ENCODE results near the gene MCOLN3.

MCOLN3 gene

DNA sequence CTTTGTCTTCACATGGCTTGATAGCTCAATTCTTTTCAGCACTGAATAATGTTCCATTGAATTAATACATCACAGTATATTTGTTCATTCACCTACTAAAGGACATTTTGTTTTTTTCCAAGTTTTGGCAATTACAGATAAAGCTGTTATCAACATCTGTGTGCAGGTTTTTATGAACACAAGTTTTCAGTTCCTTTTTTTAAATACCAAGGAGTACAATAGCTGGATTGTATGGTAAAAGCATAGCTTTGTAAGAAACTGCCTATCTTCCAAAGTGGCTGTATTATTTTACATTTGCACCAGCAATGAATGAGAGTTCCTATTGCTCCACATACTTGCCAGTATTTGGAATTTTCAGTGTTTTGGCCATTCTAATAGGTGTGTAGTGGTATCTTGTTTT lies 46.6 kb downstream of the MCOLN3 start:
- no peak overlapping the region for H3K4me3 ChIP-seq (ENCODE audit: low read depth, low read length)
- DNase-seq (ENCODE audit: low read depth) = no peak
- no peak for TF ChIP-seq POLR2A (IDR thresholded peaks at IDR 0.05; ENCODE audit: extremely low read depth, insufficient read length)
- TF ChIP-seq, protein P1, sequence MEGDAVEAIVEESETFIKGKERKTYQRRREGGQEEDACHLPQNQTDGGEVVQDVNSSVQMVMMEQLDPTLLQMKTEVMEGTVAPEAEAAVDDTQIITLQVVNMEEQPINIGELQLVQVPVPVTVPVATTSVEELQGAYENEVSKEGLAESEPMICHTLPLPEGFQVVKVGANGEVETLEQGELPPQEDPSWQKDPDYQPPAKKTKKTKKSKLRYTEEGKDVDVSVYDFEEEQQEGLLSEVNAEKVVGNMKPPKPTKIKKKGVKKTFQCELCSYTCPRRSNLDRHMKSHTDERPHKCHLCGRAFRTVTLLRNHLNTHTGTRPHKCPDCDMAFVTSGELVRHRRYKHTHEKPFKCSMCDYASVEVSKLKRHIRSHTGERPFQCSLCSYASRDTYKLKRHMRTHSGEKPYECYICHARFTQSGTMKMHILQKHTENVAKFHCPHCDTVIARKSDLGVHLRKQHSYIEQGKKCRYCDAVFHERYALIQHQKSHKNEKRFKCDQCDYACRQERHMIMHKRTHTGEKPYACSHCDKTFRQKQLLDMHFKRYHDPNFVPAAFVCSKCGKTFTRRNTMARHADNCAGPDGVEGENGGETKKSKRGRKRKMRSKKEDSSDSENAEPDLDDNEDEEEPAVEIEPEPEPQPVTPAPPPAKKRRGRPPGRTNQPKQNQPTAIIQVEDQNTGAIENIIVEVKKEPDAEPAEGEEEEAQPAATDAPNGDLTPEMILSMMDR (IDR thresholded peaks at IDR 0.05; ENCODE audit: low read depth, low read length) = no peak

DNA sequence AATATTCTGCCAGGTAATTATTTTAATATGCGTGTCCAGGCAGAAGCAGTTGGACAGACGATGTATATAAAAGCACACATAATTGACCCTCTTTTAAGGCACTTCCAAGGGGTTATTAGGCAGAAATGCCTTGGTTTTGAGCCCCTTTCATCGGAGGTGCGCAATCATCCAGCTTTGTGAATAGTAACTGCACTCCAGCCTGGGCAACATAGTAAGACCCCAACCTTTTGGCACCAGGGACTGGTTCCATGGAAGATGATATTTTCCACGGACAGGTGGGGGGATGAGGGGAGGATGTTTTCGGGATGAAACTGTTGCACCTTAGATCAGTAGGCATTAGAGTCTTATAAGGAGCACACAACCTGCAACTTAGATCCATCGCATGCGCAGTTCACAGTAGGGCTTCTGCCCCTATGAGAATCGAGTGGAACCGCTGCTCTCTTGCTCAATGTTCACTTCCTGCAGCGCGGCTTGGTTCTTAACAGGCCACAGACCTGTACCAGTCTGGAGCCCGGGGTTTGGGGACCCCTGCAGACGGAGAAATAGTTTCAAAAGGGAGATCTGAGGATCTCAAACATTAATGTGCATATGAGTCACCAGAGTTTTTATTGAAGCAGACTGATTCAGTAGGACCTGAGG lies 49.5 kb downstream of the MCOLN3 start:
- peak; percentile 70 for DNase-seq (ENCODE audit: low read depth)
- TF ChIP-seq, protein P1 (IDR thresholded peaks at IDR 0.05; ENCODE audit: low read depth, low read length) = no peak
- TF ChIP-seq, protein P2, sequence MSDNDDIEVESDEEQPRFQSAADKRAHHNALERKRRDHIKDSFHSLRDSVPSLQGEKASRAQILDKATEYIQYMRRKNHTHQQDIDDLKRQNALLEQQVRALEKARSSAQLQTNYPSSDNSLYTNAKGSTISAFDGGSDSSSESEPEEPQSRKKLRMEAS (IDR thresholded peaks at IDR 0.05; ENCODE audit: low read depth, low read length) = no peak
- TF ChIP-seq MYC (IDR thresholded peaks at IDR 0.05; ENCODE audit: low read depth, low read length) (no peak), POLR2A (IDR thresholded peaks at IDR 0.05; ENCODE audit: extremely low read depth, insufficient read length) (no peak)
- no peak overlapping the region for H3K4me3 ChIP-seq (ENCODE audit: low read depth, low read length)

DNA sequence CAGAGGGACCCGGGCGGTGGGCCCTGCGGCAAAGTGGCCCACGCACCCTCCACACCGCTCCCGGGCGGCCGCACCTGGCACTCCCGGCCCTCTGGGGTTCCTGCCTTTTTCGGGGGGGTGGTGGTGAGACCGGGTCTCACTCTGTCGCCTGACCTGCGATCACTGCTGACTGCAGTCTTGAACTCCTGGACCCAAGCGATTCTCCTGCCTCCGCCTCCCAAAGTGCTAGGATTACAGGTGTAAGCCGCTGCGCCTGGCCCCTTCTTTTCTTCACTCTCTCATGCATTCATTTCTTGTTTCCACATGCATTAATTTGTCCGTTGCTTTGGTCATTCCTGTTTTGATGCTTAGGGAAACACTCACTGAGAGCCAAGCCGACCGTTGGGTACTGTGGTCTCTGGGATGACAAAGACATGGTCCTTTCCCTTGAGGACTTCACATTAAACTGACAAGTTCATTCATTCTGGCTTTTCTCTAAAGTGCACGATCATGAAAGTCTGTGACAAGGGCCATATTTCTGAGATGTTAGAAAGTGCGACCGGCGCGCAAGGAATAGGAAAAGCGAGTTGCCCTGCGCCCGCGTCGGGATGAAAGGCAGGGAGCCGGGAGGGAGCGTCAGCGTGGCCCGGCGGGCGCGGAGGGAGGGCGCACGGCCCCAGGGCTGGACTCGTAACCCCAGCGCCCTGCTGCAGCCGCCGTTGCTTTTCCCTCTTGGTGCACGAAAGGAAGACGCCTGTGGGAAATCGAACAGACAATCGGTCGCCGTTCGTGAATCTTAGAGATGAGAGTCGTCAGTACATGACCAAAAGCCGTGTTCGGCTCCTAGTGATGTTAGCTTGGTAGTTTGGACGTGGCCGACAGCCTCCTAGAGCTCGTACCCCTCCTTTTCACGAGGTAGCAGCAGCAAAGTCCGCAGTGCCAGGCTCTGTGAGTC lies 50.4 kb downstream of the MCOLN3 start:
- TF ChIP-seq, protein P1 (IDR thresholded peaks at IDR 0.05; ENCODE audit: low read depth, low read length) = no peak
- TF ChIP-seq, protein P2 (IDR thresholded peaks at IDR 0.05; ENCODE audit: low read depth, low read length) = no peak
- TF ChIP-seq POLR2A (IDR thresholded peaks at IDR 0.05; ENCODE audit: extremely low read depth, insufficient read length) (no peak), MYC (IDR thresholded peaks at IDR 0.05; ENCODE audit: low read depth, low read length) (no peak)
- peak; percentile 24 for DNase-seq (ENCODE audit: low read depth)
- H3K4me3 ChIP-seq (ENCODE audit: low read depth, low read length) = no peak overlapping the region

DNA sequence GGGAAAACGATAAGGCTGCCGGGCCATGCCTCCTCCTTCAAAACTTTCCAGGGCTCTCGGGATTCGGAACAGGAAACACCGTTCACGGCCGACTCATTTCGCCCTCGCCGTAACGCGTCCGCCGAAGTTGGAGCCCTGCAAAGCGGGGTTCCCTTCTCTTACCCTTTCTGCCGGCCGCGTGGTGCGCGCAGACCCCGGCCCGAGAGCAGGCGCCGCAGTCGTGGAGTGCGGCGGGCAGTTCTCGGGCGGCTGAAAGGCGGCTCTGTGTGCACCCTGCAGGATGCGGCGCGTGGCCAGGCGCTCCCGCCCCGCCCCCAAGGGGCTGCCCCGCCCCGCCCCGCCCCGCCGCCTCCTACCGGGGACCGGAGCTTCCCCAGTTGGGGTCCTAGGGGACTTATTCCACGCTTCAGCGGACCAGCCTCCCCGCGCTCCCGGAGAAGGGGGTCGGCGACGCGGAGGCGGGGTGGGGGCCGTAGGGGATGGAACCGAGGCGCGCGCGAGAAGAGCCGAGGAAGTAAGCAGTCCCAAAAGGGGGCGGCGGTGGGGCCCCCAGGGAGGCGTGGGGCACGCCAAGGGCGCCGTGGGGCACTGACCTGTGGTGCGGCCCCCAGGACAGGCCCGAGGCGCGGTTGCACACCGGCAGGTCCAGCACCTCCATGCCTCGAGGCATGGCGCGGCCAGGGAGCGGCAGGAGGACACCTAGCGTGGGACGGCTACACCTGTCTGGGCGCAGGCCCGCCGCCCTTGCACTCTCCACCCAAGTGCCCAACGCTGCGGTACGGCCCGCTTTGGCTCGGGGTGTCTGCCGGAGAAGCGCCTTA lies 51.2 kb downstream of the MCOLN3 start, which contains the start of gene MCOLN2:
MCOLN2 (minus strand) TSS at position 268 of the 821 bp plus-strand sequence; CDS start at position 27, 241 bp downstream.
- TF ChIP-seq POLR2A (IDR thresholded peaks at IDR 0.05; ENCODE audit: extremely low read depth, insufficient read length) = no peak
- no peak for TF ChIP-seq MYC (IDR thresholded peaks at IDR 0.05; ENCODE audit: low read depth, low read length)
- TF ChIP-seq, protein P1 (IDR thresholded peaks at IDR 0.05; ENCODE audit: low read depth, low read length) = no peak
- TF ChIP-seq, protein P2 (IDR thresholded peaks at IDR 0.05; ENCODE audit: low read depth, low read length) = no peak
- peak; percentile 21 for DNase-seq (ENCODE audit: low read depth)
- H3K4me3 ChIP-seq (ENCODE audit: low read depth, low read length) = no peak within 1 kb of the TSS

DNA sequence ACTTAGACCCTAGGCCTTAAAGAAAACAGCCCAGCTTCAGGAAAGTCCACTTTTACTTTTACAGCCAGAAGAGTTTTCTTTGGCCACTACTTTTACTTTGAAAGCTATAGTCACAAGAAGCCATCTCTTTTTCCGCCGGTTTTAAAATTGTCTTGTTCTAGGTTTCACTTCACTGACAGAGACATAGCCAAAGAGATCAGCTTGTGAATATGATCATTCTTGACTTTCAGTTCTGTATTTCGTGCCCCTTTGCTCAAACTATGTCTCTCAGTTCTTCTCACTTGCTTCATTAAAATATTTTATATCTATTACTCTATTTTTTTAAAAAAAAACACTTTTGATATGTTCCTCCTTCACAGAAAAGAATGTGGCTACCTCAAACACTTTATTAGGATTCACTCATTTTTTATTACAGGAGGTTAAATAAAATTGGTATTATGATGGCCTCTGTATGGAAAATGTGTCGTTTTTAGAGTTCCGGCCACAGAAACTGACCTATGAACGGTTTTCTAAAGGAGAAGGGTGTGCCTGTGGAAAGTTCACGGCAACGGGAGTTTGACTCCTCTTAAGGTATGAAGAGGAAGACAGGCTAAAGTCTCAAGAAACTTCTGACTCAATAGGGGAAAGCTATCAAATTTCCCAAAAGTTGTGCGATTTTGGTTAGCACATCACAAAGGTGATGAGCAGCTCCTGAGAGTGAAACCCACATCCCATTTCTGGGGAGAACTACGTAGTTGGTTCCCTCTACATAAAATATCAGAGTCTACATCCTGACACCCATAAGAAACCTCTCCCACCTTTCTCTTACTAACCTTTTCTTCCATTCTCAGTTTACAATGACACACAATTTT lies 52.6 kb downstream of the MCOLN3 start:
- no peak for TF ChIP-seq MYC (IDR thresholded peaks at IDR 0.05; ENCODE audit: low read depth, low read length)
- TF ChIP-seq POLR2A (IDR thresholded peaks at IDR 0.05; ENCODE audit: extremely low read depth, insufficient read length) = no peak
- TF ChIP-seq, protein P1 (IDR thresholded peaks at IDR 0.05; ENCODE audit: low read depth, low read length) = no peak
- TF ChIP-seq, protein P2 (IDR thresholded peaks at IDR 0.05; ENCODE audit: low read depth, low read length) = no peak
- no peak overlapping the region for H3K4me3 ChIP-seq (ENCODE audit: low read depth, low read length)
- DNase-seq (ENCODE audit: low read depth) = no peak
